H1 (cell line): Measurements from ENCODE around the gene CELF2. TPM values are rescaled to one million over a fixed set of nuclear protein-coding genes. Genes with fewer than 3 reads are reported as not detected.

Experiments
- CTCF ChIA-PET: fragments of 300-600 bp; sonication (Branson Sonifier 250); formaldehyde crosslinking; loops from one replicate; lab custom pipeline; 2021; ENCODE audit not compliant: partially characterized antibody; lab: Charles Lee
- POLR2A ChIA-PET: fragments of 300-600 bp; sonication (Branson Sonifier 250); formaldehyde crosslinking; loops from one replicate; lab custom pipeline; 2021; ENCODE audit warnings: inconsistent platforms; ENCODE audit not compliant: partially characterized antibody; lab: Charles Lee
- DNase-seq, 2 experiments: peaks; one replicate each; pipeline versions ENCODE4 v3.0.0 to v3.0.0-alpha.2; 2010 to 2022; ENCODE audit warnings: low spot score in 2 of 2, low read depth in 1 of 2, mixed read lengths in 1 of 2
- FAIRE-seq: peaks from 2 replicates; lab custom pipeline; 2011; peaks lifted over from hg19 to GRCh38; lab: Jason Lieb, UNC
- H2AFZ ChIP-seq: 2 replicates; pipeline ENCODE4 v1.8.1; 2012; ENCODE audit warnings: low read length, inconsistent platforms
- H2AK5ac ChIP-seq: 2 replicates; pipeline ENCODE4 v1.6.1; 2013; ENCODE audit warnings: low read depth, low read length
- H2BK120ac ChIP-seq: replicated peaks from 2 replicates; pipeline ENCODE3; 2013; ENCODE audit warnings: low read depth, low read length, inconsistent platforms
- H2BK12ac ChIP-seq: 2 replicates; pipeline ENCODE4 v1.6.1; 2013; ENCODE audit warnings: low read depth, low read length
- H2BK15ac ChIP-seq: 2 replicates; pipeline ENCODE4 v1.6.1; 2013; ENCODE audit warnings: low read length
- H2BK20ac ChIP-seq: 2 replicates; pipeline ENCODE4 v1.6.1; 2013; ENCODE audit warnings: low read length
- H2BK5ac ChIP-seq: 2 replicates; pipeline ENCODE4 v1.6.1; 2013; ENCODE audit warnings: low read depth, low read length
- H3K14ac ChIP-seq: 2 replicates; pipeline ENCODE4 v1.6.1; 2013; ENCODE audit warnings: inconsistent platforms; ENCODE audit not compliant: insufficient read length
- H3K18ac ChIP-seq: 2 replicates; pipeline ENCODE4 v1.6.1; 2013; ENCODE audit warnings: low read length; ENCODE audit errors: extremely low read depth
- H3K23ac ChIP-seq: 2 replicates; pipeline ENCODE4 v1.6.1; 2013; ENCODE audit warnings: inconsistent platforms; ENCODE audit not compliant: insufficient read length
- H3K23me2 ChIP-seq: 2 replicates; pipeline ENCODE4 v1.6.1; 2013; ENCODE audit warnings: low read depth, low read length
- H3K27ac ChIP-seq: 2 replicates; pipeline ENCODE4 v1.6.1; 2011; ENCODE audit warnings: low read depth, low read length, inconsistent platforms
- H3K27me3 ChIP-seq, 4 experiments: replicated peaks in 1 of 4; 1 replicate in 1 of 4; 2 replicates in 3 of 4; pipeline versions ENCODE4 v1.6.1 to v1.8.1; 2011 to 2013; ENCODE audit warnings: low read length in 3 of 4, mild to moderate bottlenecking in 3 of 4, inconsistent platforms in 2 of 4, mixed read lengths in 2 of 4, moderate library complexity in 1 of 4; ENCODE audit not compliant: control insufficient read depth in 3 of 4, insufficient read depth in 3 of 4; ENCODE audit errors: extremely low read depth in 1 of 4
- H3K36me3 ChIP-seq, 4 experiments: 2 replicates each; pipeline versions ENCODE4 v1.6.1 to v1.8.1; 2011 to 2013; ENCODE audit warnings: mild to moderate bottlenecking in 4 of 4, low read length in 3 of 4, moderate library complexity in 2 of 4, control low read depth in 1 of 4, inconsistent platforms in 1 of 4; ENCODE audit not compliant: insufficient read depth in 4 of 4, control insufficient read depth in 2 of 4
- H3K4ac ChIP-seq: replicated peaks from 2 replicates; pipeline ENCODE3; 2013; ENCODE audit warnings: low read length, low read depth, mixed read lengths, inconsistent platforms; ENCODE audit not compliant: insufficient read length
- H3K4me1 ChIP-seq, 4 experiments: replicated peaks in 1 of 4; 1 replicate in 1 of 4; 2 replicates in 3 of 4; pipeline versions ENCODE4 v1.6.1 to v1.8.1; 2011 to 2013; ENCODE audit warnings: low read length in 3 of 4, inconsistent platforms in 2 of 4, mixed read lengths in 1 of 4; ENCODE audit not compliant: insufficient read depth in 4 of 4, control insufficient read depth in 3 of 4
- H3K4me2 ChIP-seq, 2 experiments: 2 replicates each; pipeline versions ENCODE4 v1.6.1 to v1.8.1; 2011 to 2013; ENCODE audit warnings: low read depth in 2 of 2, low read length in 2 of 2, control low read depth in 1 of 2, inconsistent platforms in 1 of 2, mild to moderate bottlenecking in 1 of 2; ENCODE audit not compliant: insufficient read depth in 1 of 2
- H3K4me3 ChIP-seq, 4 experiments: fragments of 200-600, 300-600 bp in 1 of 4; sonication (generic), shearing (Covaris generic), sonication (Bioruptor Twin) in 1 of 4; 2 replicates each; pipeline versions ENCODE4 v1.5.1 to v1.8.1; 2011 to 2016; ENCODE audit warnings: low read length in 4 of 4, low read depth in 3 of 4, control low read depth in 2 of 4, inconsistent platforms in 2 of 4, mild to moderate bottlenecking in 2 of 4, mixed read lengths in 1 of 4, moderate library complexity in 1 of 4; ENCODE audit not compliant: insufficient read depth in 2 of 4; ENCODE audit errors: extremely low read depth in 1 of 4
- H3K56ac ChIP-seq: replicated peaks from 2 replicates; pipeline ENCODE3; 2013; ENCODE audit warnings: low read depth, mild to moderate bottlenecking, mixed read lengths, low read length, inconsistent platforms; ENCODE audit not compliant: insufficient read length
- H3K79me1 ChIP-seq: 2 replicates; pipeline ENCODE4 v1.6.1; 2013; ENCODE audit warnings: low read depth, low read length, control low read depth
- H3K79me2 ChIP-seq, 2 experiments: 2 replicates each; pipeline versions ENCODE4 v1.6.1 to v1.8.1; 2012 to 2013; ENCODE audit warnings: low read length in 2 of 2, mild to moderate bottlenecking in 2 of 2, inconsistent platforms in 1 of 2; ENCODE audit not compliant: insufficient read depth in 2 of 2, control insufficient read depth in 1 of 2
- H3K9ac ChIP-seq, 4 experiments: replicated peaks in 1 of 4; 1 replicate in 1 of 4; 2 replicates in 3 of 4; pipeline versions ENCODE4 v1.6.1 to v1.8.1; 2011 to 2013; ENCODE audit warnings: low read depth in 3 of 4, low read length in 3 of 4, control low read depth in 2 of 4, mild to moderate bottlenecking in 2 of 4, moderate library complexity in 2 of 4, inconsistent platforms in 1 of 4; ENCODE audit errors: extremely low read depth in 1 of 4
- H3K9me3 ChIP-seq, 2 experiments: 2 replicates each; pipeline versions ENCODE4 v1.6.1 to v1.8.1; 2012 to 2013; ENCODE audit warnings: mild to moderate bottlenecking in 2 of 2, moderate library complexity in 2 of 2, control low read depth in 1 of 2, inconsistent platforms in 1 of 2, low read depth in 1 of 2, low read length in 1 of 2, mixed read lengths in 1 of 2; ENCODE audit not compliant: insufficient read depth in 2 of 2
- H4K20me1 ChIP-seq, 2 experiments: replicated peaks in 1 of 2; 2 replicates each; pipeline versions ENCODE3 to v1.8.1; 2011 to 2013; ENCODE audit warnings: inconsistent platforms in 2 of 2, low read length in 2 of 2, mild to moderate bottlenecking in 1 of 2; ENCODE audit not compliant: insufficient read depth in 2 of 2, control insufficient read depth in 1 of 2
- H4K5ac ChIP-seq: 2 replicates; pipeline ENCODE4 v1.6.1; 2013; ENCODE audit warnings: low read length, low read depth, mixed read lengths, inconsistent platforms; ENCODE audit not compliant: insufficient read length
- H4K8ac ChIP-seq: 2 replicates; pipeline ENCODE4 v1.8.0; 2013; ENCODE audit warnings: mild to moderate bottlenecking, moderate library complexity, low read length, inconsistent platforms; ENCODE audit not compliant: insufficient read depth; ENCODE audit errors: extremely low read depth
- H4K91ac ChIP-seq: replicated peaks from 2 replicates; pipeline ENCODE3; 2013; ENCODE audit warnings: low read length, mixed read lengths, inconsistent platforms; ENCODE audit not compliant: insufficient read length
- CEBPB ChIP-seq: IDR thresholded peaks from 2 replicates; pipeline ENCODE4 v1.6.1; 2012; ENCODE audit warnings: low read depth, low read length
- NRF1 ChIP-seq: IDR thresholded peaks from 2 replicates; pipeline ENCODE4 v1.6.1; 2011; ENCODE audit warnings: mild to moderate bottlenecking, low read depth, low read length, improper control_type of control experiment
- SRF ChIP-seq: IDR thresholded peaks from 2 replicates; pipeline ENCODE4 v1.6.1; 2011; ENCODE audit warnings: mild to moderate bottlenecking, low read depth, low read length, moderate library complexity
- TAF7 ChIP-seq: optimal IDR thresholded peaks from 2 replicates; pipeline ENCODE3; 2011; ENCODE audit warnings: low read depth, mild to moderate bottlenecking, inconsistent platforms, low read length, moderate library complexity, borderline replicate concordance
- WGBS, 2 experiments: shearing (Covaris generic) in 1 of 2; methylation state at CpG; one replicate each; pipeline versions ENCODE4 v1.1.6 to v1.1.7; 2013 to 2015; ENCODE audit warnings: low lambda C conversion rate in 2 of 2, mixed read lengths in 2 of 2, inconsistent platforms in 1 of 2, low coverage in 1 of 2, missing lambda C conversion rate in 1 of 2; ENCODE audit not compliant: insufficient replicate concordance in 2 of 2, insufficient coverage in 1 of 2, insufficient read length in 1 of 2; ENCODE audit errors: extremely low coverage in 1 of 2, missing lambda C conversion rate in 1 of 2; 5-methylcytosine and 5-hydroxymethylcytosine counted together
- polyA plus RNA-seq, 7 experiments: library from polyadenylated mRNA; depleted of rRNA in 3 of 7; stranded (reverse) in 5 of 7; unstranded in 2 of 7; fragments of >200 nt in 5 of 7; fragments of 200-250 nt in 2 of 7; gene quantifications; 1 replicate in 5 of 7; 2 replicates in 1 of 7; 4 replicates in 1 of 7; pipeline versions ENCODE4 v1.2.1 to v1.2.3, GENCODE V29; 2011 to 2013; ENCODE audit warnings: missing spikeins in 2 of 7, mixed read lengths in 2 of 7
- total RNA-seq: library from RNA; stranded (reverse); fragmentation: NEBNext Ultra II Directional; extraction: Animal tissue kit (Norgen Biotek cat#: 25700); gene quantifications from 2 replicates; pipeline ENCODE4 v1.2.1, GENCODE V29; 2021
- TF ChIP-seq, protein P1 (sequence below): IDR thresholded peaks from 2 replicates; pipeline ENCODE4 v1.6.1; 2011; ENCODE audit warnings: low read length, improper control_type of control experiment
- TF ChIP-seq, protein P2 (sequence below): IDR thresholded peaks from 2 replicates; pipeline ENCODE4 v1.6.1; 2011; ENCODE audit warnings: low read depth, mild to moderate bottlenecking, low read length; ENCODE audit not compliant: insufficient read depth

CELF2 gene
- total and polyA plus RNA-seq, 2 of the 8 experiments (the other 6 are each of a cell fraction or from before 2014, with no cell fraction given) = 18.3 to 22.7 TPM

DNA sequence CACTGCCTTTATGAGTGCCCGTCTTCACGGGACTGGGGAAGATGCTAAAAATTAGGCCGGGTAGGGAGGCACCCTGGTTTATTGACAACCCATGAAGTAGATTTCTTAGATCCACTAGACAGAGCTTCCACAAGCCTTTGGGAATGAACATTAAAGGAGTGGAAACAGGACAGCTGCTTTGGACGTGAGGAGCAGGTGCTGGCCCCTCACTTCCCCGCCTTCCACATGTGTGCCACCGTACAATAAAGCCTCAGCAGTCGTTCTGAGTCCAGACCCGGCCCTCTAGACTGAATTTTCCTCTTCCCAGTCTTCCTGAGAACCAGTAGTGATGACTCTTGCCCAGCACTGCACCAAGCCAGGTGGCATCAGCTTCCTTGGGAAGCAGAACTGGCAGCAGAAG is 282.4 kb downstream of the CELF2 start:
- Histone ChIP-seq H4K91ac (no peak overlapping the region), H2BK5ac (no peak overlapping the region), H3K4ac (no peak overlapping the region), H3K23ac (no peak overlapping the region), H3K36me3 (no peaks in the 10 kb centered on the region), H3K27me3 (no peaks in the 10 kb centered on the region), H3K14ac (no peak overlapping the region), H3K27ac (no peak overlapping the region), H3K18ac (no peak overlapping the region), H4K20me1 (no peaks in the 10 kb centered on the region), H2AFZ (no peak overlapping the region), H3K4me1 (no peaks in the 10 kb centered on the region; a peak in 1 of 7 replicates), H3K9me3 (no peaks in the 10 kb centered on the region), H2BK120ac (no peak overlapping the region), H3K79me2 (no peaks in the 10 kb centered on the region), H3K56ac (no peak overlapping the region), H3K4me2 (no peak overlapping the region), H3K79me1 (no peaks in the 10 kb centered on the region), H3K4me3 (no peak overlapping the region), H2AK5ac (no peak overlapping the region), H4K8ac (no peak overlapping the region), H2BK15ac (no peak overlapping the region), H2BK20ac (no peak overlapping the region), H3K23me2 (no peaks in the 10 kb centered on the region; the same call in 1 of the 2 replicates), H4K5ac (no peak overlapping the region), H3K9ac (no peak overlapping the region), H2BK12ac (no peak overlapping the region)
- no peak for FAIRE-seq
- POLR2A ChIA-PET = no interaction called here
- no peak for DNase-seq
- WGBS, 2 experiments = 83% methylated on average over 8 of the region's 8 CpGs; no CpG with 5 or more reads in 1 of the 2 experiments
- CTCF ChIA-PET = interaction anchor here (1.2 to 1.9 kb wide), 2 partner anchors 15 to 29 kb away, joined by 6 read pairs; no protein-coding TSS in a partner anchor
- TF ChIP-seq, protein P1, sequence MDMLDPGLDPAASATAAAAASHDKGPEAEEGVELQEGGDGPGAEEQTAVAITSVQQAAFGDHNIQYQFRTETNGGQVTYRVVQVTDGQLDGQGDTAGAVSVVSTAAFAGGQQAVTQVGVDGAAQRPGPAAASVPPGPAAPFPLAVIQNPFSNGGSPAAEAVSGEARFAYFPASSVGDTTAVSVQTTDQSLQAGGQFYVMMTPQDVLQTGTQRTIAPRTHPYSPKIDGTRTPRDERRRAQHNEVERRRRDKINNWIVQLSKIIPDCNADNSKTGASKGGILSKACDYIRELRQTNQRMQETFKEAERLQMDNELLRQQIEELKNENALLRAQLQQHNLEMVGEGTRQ = no peak
- no peak for TF ChIP-seq TAF7
- TF ChIP-seq CEBPB = no peak
- TF ChIP-seq SRF = no peak
- TF ChIP-seq NRF1 = no peak
- TF ChIP-seq, protein P2, sequence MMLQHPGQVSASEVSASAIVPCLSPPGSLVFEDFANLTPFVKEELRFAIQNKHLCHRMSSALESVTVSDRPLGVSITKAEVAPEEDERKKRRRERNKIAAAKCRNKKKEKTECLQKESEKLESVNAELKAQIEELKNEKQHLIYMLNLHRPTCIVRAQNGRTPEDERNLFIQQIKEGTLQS = no peak
